Liver (tissue), 5 donors: ENCODE data around the gene SLC6A7. TPM values are rescaled to one million over a fixed set of nuclear protein-coding genes. Genes with fewer than 3 reads are reported as not detected.

Source experiments
- CTCF ChIP-seq: fragments of 150-350 bp; IDR thresholded peaks from 2 replicates; pipeline ENCODE4 v1.5.1; 2017; ENCODE audit warnings: improper control_type of control experiment, low read depth, low read length; ENCODE audit not compliant: missing input control
- FOXA2 ChIP-seq: IDR thresholded peaks from 2 replicates; pipeline ENCODE4 v1.6.1; 2016; ENCODE audit warnings: antibody characterized with exemption
- MAX ChIP-seq: IDR thresholded peaks from 2 replicates; pipeline ENCODE4 v1.6.1; 2016; ENCODE audit warnings: antibody characterized with exemption
- RXRA ChIP-seq, 2 donors: IDR thresholded peaks; 2 replicates each; pipeline ENCODE4 v1.6.1; 2017 to 2018; ENCODE audit warnings: antibody characterized with exemption in 2 of 2, mild to moderate bottlenecking in 1 of 2
- SP1 ChIP-seq: IDR thresholded peaks from 2 replicates; pipeline ENCODE4 v1.6.1; 2018; ENCODE audit warnings: antibody characterized with exemption, mild to moderate bottlenecking
- TAF1 ChIP-seq: conservative IDR thresholded peaks from 2 replicates; pipeline ENCODE4 v1.6.1; 2016; ENCODE audit warnings: antibody characterized with exemption, mild to moderate bottlenecking
- polyA plus RNA-seq, 2 donors: library from polyadenylated mRNA; stranded (reverse) in 1 of 2; unstranded in 1 of 2; fragments of 200-250 nt in 1 of 2; fragments of >200 nt in 1 of 2; fragmentation: Nextera tagmentation in 1 of 2; extraction: Ambion mirVana in 1 of 2; gene quantifications; one replicate each; pipeline versions ENCODE4 v1.2.1 to v1.2.3, GENCODE V29; 2013 to 2015
- total RNA-seq, 2 donors: library from RNA; depleted of rRNA; stranded (reverse); fragments of >200 nt; gene quantifications; one replicate each; pipeline ENCODE4 v1.2.3, GENCODE V29; 2014
- donor health status: healthy.
- donor health status: healthy.
- donor health status: healthy.

The SLC6A7 gene
- total and polyA plus RNA-seq, 4 donors, result not detected

GRCh38 chr5:150258130-150258529 is 68.3 kb downstream of the SLC6A7 start (continued):
- TF ChIP-seq CTCF, result no peak
- no peak for TF ChIP-seq RXRA (IDR thresholded peaks at IDR 0.05)
- no peak for TF ChIP-seq MAX
- no peak for TF ChIP-seq TAF1
- no peak for TF ChIP-seq SP1
- no peak for TF ChIP-seq FOXA2

Other genes with a start within 250 kb of the SLC6A7 start
- not detected for gene PDE6A, start 245.3 kb upstream of the SLC6A7 start, total RNA-seq
- under 1 TPM in 1 of 2 donors, not detected in 1; 0.06 TPM for gene PDE6A, start 245.3 kb upstream of the SLC6A7 start, polyA plus RNA-seq
- gene SLC26A2, start 229.3 kb upstream of the SLC6A7 start, total RNA-seq, result 1 to 10 TPM; 2.4 to 6.1 TPM
- under 1 TPM; 0.43 to 0.84 TPM for gene SLC26A2, start 229.3 kb upstream of the SLC6A7 start, polyA plus RNA-seq
- gene TIGD6, start 189.4 kb upstream of the SLC6A7 start, total RNA-seq, result 1 to 10 TPM; 2.4 to 2.9 TPM
- 1 to 10 TPM; 1.3 to 1.8 TPM for gene TIGD6, start 189.4 kb upstream of the SLC6A7 start, polyA plus RNA-seq
- gene HMGXB3, start 189.3 kb upstream of the SLC6A7 start, total RNA-seq, result 10 to 100 TPM; 12.5 to 22.9 TPM
- 1 to 10 TPM; 2.7 to 9.4 TPM for gene HMGXB3, start 189.3 kb upstream of the SLC6A7 start, polyA plus RNA-seq
- 10 to 100 TPM; 26.4 to 46.2 TPM for gene CSF1R, start 103.5 kb upstream of the SLC6A7 start, total RNA-seq
- gene CSF1R, start 103.5 kb upstream of the SLC6A7 start, polyA plus RNA-seq, result 10 to 100 TPM in 1 of 2 donors, 1 to 10 TPM in 1; 5.4 to 17.9 TPM
- 10 to 100 TPM; 10.6 to 13.1 TPM for gene PDGFRB, start 34.2 kb upstream of the SLC6A7 start, total RNA-seq
- gene PDGFRB, start 34.2 kb upstream of the SLC6A7 start, polyA plus RNA-seq, result 1 to 10 TPM; 5.2 to 6.1 TPM
- not detected for gene CDX1, start 23.3 kb upstream of the SLC6A7 start, total RNA-seq
- not detected for gene CDX1, start 23.3 kb upstream of the SLC6A7 start, polyA plus RNA-seq
- under 1 TPM in 1 of 2 donors, not detected in 1; under 0.01 TPM for gene CAMK2A, start 99.7 kb downstream of the SLC6A7 start, total RNA-seq
- not detected for gene CAMK2A, start 99.7 kb downstream of the SLC6A7 start, polyA plus RNA-seq
- gene ARSI, start 112.8 kb downstream of the SLC6A7 start, total RNA-seq, result under 1 TPM; 0.33 to 0.51 TPM
- gene ARSI, start 112.8 kb downstream of the SLC6A7 start, polyA plus RNA-seq, result under 1 TPM in 1 of 2 donors, not detected in 1; 0.23 TPM
- 1 to 10 TPM; 8.5 TPM for gene TCOF1, start 167.6 kb downstream of the SLC6A7 start, total RNA-seq
- 1 to 10 TPM; 3.2 to 4.4 TPM for gene TCOF1, start 167.6 kb downstream of the SLC6A7 start, polyA plus RNA-seq
- 100 to 1,000 TPM; 176 to 214 TPM for gene CD74, start 222.8 kb downstream of the SLC6A7 start, total RNA-seq
- gene CD74, start 222.8 kb downstream of the SLC6A7 start, polyA plus RNA-seq, result 100 to 1,000 TPM; 299 to 327 TPM